CD4-positive, alpha-beta T cell treated with Interleukin-1 beta for 1 hour (primary cell): ENCODE results near the gene TPSB2.

ENCODE experiments used
- DNase-seq, 2 donors: peaks; one replicate each; pipeline ENCODE4 v3.0.0-alpha.2; 2020 to 2022

Gene TPSB2

GRCh38 chr16:1218930-1219611, 10.9 kb downstream of the TPSB2 start:
- no peak for DNase-seq

GRCh38 chr16:1218061-1218929, 11.7 kb downstream of the TPSB2 start:
- DNase-seq: no peak

DNA sequence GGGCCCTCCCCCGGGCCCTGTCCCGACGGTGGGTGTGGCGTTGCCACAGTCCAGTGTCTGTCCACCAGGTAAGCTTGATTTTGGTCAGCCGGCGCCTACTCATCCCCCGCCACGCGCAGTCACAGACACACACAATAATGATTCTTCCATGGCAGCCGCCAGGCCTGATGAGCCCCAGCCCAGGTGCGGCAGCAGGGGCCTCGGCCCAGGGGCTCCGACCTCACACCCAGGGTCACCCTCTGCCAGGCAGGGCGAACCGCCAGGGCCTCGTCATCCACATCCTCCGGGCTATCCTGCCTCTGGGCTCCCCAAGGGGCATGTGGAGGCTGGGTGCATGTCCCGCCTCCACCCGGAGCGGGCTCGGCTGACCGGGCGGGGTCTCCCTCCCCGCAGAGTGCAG, 12.5 kb downstream of the TPSB2 start:
- no peak for DNase-seq

DNA sequence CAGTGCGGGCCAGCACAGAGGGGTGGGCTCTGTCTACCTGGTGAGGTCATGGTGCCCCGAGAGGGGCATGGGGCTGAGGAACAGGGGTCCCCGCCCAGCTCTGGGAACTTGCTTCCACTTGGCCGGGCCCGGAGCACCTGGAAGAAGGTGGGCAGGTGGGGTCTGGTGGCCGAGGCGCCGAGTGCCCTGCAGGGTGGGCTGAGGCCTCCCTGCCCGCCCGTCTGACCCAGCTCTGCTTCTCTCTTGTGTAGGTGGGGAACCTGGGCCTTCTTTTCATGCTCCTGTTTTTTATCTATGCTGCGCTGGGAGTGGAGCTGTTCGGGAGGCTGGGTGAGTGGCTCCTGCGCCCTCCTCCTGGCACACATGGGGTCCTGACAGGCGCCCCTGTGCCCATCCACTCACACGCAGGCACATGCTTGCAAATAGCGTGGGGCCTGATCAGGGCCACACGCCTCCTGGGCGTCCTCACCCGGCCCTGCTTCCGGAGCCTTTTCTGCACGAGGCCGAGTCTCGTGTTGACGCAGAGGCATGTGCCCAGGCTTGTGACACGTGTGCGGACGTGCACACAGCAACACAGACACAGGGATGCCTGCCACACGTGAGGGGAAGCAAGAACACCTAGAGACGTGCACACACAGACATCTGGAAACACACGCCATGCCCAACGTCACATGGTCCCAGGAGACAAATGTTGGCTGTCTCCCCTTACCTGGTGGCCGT, 13.1 kb downstream of the TPSB2 start:
- no peak for DNase-seq

DNA sequence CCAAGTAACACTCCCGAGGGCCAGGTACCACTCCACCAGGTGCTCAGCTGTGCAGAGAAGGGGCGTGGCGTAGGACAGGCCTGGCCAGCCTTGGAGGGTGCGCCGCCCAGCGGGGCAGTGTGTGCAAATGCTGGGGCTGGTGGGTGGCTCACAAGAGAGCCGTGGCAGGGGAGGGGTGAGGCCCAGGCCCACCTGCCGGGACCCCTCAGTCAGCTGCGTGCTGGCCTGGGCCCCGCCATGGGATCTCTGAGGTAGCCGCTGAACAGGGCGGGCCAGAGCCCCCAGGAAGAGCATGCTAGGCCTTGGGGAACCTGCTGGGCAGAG, 13.7 kb downstream of the TPSB2 start:
- no peak for DNase-seq

DNA sequence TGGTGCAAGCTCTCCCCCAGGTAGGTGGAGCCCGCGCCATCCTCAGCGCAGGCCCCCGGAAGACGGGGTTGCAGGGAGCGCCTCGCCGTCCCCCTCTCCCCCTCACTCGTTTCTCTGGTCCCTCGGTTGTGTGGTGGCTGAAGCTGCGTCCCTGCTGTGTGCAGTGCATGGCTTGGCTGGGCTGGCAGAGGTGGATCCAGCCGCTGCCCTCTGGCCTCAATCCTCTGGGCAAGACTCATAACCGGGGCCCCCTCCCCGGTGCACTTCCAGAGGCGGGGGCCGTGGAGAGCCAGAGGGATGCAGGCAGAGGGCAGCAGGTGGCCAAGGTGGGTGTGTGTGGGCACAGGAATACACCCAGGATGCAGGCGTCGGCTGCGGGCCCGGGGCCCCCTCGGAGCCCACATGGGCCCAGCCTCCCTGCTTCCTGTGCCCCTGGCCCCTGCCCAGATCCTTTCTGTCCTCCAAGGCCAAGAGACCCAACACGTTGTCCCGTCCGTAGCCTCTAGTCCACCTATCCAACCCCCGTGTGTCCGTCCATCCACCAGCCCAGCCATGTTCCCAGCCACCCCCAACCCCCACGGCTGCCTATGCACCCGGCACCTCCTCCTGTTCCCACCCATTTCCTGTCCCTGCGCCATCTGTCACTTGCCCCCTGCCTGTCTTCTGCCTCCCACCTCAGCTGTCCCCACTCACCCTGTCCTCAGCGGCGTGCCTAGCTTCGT, 14.2 kb downstream of the TPSB2 start:
- DNase-seq: no peak

GRCh38 chr16:1214719-1215118, 15.3 kb downstream of the TPSB2 start:
- DNase-seq: no peak

GRCh38 chr16:1213796-1214372, 16.1 kb downstream of the TPSB2 start:
- DNase-seq: no peak

- DNase-seq: no peak
Measured at GRCh38 chr16:1213231-1213630, 16.8 kb downstream of the TPSB2 start.

DNA sequence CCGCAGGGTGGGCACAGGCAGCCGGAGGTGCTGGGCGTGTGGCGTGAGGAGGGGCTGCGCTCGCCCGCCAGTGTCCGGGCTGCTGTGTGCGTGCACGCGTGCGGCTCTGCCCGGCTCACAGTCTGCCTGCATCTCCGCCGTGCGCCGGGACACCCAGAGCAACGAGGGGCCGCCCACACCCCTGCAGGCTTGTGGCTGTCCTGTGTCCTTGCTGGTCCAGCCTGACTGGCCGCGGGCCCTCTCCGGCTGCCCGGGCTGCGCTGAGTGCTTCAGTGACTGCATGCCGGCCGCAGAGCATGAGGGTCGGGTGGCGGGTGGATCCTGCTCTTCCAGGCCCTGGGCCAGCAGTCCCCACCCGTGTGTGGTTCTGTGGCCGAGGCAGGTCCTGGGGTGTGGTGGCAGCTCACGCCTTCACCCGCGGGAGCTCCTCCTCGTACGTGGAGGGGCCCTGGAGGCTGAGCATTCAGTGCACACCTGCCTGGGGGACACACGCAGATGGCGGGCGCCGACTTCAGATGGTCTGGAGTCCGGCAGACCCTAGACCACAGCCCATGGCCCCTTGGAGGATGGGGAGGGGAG, 17.3 kb downstream of the TPSB2 start:
- no peak for DNase-seq

- no peak for DNase-seq
Measured at GRCh38 chr16:1211451-1212268, 18.3 kb downstream of the TPSB2 start.

DNA sequence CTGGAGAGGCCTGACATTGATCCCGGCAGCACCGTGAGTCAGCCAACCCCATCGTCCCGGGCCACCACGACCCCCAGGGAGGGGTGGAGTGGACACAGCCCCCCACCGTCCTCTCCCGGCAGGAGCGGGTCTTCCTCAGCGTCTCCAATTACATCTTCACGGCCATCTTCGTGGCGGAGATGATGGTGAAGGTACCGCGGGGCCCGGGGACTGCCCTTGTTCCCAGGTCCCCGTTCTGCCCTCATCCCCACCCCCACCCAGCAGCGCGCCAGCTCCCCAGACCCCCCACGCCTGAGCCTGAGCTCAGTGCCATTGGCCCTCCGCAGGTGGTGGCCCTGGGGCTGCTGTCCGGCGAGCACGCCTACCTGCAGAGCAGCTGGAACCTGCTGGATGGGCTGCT, 19.5 kb downstream of the TPSB2 start:
- no peak for DNase-seq

DNA sequence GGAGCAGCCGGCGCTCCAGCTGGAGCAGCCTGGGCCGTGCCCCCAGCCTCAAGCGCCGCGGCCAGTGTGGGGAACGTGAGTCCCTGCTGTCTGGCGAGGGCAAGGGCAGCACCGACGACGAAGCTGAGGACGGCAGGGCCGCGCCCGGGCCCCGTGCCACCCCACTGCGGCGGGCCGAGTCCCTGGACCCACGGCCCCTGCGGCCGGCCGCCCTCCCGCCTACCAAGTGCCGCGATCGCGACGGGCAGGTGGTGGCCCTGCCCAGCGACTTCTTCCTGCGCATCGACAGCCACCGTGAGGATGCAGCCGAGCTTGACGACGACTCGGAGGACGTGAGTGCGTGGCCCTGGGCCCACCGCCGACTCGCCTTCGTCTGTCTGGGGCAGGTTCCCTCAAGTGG, 20.9 kb downstream of the TPSB2 start:
- DNase-seq: no peak

- peak in 1 of 2 donors; percentile 13 for DNase-seq
Measured at GRCh38 chr16:1208239-1208830, 21.6 kb downstream of the TPSB2 start.

GRCh38 chr16:1206786-1207185, 23.2 kb downstream of the TPSB2 start:
- DNase-seq: peak; percentile 8 to 31

DNA sequence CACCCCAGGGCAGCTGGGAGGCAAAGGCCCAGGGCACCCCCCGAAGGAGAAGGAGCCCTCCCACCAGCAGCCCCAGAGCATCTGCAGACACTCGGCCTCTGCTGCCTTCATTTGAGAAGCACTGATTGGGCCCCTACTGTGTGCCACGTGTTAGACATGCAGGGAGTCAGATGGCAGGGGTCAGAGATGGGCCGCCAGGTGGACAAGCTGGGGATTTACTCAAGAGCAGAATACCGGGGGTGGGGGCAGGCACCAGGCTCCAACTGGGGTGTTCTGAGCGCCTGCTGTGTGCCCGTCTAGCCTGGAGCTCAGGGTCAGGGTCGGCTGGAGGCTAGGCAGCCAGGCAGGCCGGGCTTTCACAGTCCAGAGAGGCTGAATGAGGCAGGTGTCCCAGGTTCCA, 23.7 kb downstream of the TPSB2 start:
- no peak for DNase-seq

DNA sequence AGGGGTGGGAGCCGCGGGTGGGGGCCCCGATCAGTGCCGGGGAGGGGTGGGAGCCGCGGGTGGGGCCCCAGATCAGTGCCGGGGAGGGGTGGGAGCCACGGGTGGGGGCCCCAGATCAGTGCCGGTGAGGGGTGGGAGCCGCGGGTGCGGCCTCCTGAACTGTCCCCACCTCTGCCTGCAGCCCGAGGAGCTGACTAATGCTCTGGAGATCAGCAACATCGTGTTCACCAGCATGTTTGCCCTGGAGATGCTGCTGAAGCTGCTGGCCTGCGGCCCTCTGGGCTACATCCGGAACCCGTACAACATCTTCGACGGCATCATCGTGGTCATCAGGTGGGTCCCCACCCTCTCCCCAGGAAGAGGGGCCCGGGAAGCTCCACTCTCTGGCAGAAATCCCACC, 25.1 kb downstream of the TPSB2 start:
- DNase-seq: no peak

- no peak for DNase-seq
Measured at GRCh38 chr16:1202274-1202673, 27.7 kb downstream of the TPSB2 start.

DNA sequence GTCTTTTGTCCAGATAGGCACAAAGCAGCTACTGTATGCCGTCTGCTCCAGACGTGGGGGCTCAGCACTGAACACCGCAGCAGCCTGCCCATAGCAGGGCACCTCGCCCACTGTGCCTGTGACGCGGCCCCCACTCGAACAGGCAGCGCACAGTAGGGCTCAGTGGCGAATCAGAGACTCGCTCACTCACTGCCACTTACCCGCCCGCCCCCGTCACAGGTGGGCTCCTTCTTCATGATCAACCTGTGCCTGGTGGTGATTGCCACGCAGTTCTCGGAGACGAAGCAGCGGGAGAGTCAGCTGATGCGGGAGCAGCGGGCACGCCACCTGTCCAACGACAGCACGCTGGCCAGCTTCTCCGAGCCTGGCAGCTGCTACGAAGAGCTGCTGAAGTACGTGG, 28.5 kb downstream of the TPSB2 start:
- DNase-seq: no peak

DNA sequence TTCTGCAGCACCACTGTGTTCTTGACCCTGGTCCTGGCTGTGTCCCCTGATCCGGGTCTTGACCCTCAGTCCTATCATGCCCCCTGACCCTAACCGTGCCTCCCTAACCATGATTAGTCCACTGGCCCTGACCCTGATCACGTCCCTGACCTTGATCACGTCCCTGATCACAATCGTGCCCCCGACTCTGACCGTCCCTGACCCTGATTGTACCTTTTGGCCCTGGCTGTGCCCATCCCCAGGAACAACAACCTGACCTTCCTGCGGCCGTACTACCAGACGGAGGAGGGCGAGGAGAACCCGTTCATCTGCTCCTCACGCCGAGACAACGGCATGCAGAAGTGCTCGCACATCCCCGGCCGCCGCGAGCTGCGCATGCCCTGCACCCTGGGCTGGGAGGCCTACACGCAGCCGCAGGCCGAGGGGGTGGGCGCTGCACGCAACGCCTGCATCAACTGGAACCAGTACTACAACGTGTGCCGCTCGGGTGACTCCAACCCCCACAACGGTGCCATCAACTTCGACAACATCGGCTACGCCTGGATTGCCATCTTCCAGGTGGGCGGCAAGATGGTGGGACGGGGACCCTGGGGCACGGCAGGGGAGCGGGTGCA, 29.9 kb downstream of the TPSB2 start:
- no peak for DNase-seq
